ENCODE results near the gene ZNRF2.
A peak's percentile ranks its signal among the peaks of the same experiment; 100 is the strongest.

Gene ZNRF2

DNA sequence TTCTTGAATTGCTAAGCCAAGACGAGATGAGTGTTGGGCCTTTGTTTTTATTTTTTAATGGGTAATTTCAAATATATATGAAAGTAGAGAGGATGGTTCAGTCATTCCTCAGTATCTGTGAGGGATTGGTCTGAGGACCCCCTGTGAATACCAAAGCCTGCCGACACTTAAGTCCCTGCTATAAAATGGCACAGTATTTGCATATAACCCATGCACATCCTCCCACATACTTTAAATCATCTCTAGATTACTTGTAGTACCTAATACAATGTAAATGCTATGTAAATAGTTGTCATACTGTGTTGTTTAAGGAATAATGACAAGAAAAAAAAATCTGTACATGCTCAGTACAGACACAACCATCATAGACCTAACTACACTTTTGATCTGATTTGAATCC, 120.8 kb downstream of the ZNRF2 start:
- TF ChIP-seq, protein P1, sequence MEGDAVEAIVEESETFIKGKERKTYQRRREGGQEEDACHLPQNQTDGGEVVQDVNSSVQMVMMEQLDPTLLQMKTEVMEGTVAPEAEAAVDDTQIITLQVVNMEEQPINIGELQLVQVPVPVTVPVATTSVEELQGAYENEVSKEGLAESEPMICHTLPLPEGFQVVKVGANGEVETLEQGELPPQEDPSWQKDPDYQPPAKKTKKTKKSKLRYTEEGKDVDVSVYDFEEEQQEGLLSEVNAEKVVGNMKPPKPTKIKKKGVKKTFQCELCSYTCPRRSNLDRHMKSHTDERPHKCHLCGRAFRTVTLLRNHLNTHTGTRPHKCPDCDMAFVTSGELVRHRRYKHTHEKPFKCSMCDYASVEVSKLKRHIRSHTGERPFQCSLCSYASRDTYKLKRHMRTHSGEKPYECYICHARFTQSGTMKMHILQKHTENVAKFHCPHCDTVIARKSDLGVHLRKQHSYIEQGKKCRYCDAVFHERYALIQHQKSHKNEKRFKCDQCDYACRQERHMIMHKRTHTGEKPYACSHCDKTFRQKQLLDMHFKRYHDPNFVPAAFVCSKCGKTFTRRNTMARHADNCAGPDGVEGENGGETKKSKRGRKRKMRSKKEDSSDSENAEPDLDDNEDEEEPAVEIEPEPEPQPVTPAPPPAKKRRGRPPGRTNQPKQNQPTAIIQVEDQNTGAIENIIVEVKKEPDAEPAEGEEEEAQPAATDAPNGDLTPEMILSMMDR (conservative IDR thresholded peaks at IDR 0.05; ENCODE audit: low read depth, low read length), result no peak
- no peak for DNase-seq (ENCODE audit: low read depth)
- H3K4me3 ChIP-seq (ENCODE audit: low read length), result no peak overlapping the region

DNA sequence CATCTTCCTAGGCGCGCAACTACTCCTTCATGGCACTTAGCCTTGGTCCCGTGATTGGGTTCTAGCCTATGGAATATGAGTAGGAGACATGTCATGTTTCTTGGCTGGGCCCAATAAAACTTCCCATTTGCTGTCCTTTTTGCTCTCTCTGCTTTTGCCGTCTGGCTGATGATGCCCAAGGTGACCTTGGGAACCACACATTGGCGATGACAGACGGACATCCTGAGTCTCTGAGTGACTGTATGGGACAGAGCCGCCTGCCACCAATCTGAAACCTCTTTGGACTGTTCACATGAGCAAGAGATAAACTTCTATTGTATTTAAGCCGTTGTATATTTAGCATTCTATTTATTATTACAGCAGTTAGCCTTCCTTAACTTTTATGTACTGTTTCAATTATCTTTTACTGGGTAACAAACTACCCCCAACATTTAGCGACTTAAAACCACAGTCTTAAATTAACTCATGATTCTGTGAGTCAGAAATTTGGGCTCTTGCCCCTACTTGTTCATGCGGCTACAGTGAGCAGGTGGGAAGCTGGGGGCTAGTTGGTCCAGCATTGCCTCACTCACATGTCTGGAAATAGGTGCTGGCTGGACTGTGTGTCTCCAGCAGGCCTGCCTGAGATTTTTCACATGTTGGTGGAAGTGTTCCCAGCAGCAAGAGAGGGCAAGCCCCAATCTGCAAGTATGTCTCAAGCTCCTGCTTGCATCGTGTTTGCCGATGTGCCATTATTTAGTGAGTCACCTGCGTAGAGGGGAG, 122.4 kb downstream of the ZNRF2 start:
- H3K4me3 ChIP-seq (ENCODE audit: low read length), result no peak overlapping the region
- TF ChIP-seq, protein P1 (conservative IDR thresholded peaks at IDR 0.05; ENCODE audit: low read depth, low read length), result no peak
- DNase-seq (ENCODE audit: low read depth), result peak; percentile 24

- TF ChIP-seq, protein P1 (conservative IDR thresholded peaks at IDR 0.05; ENCODE audit: low read depth, low read length), result no peak
- no peak for DNase-seq (ENCODE audit: low read depth)
- H3K4me3 ChIP-seq (ENCODE audit: low read length), result no peak overlapping the region
These were observed 126.8 kb downstream of the ZNRF2 start for GRCh38 chr7:30411173-30411572.

DNA sequence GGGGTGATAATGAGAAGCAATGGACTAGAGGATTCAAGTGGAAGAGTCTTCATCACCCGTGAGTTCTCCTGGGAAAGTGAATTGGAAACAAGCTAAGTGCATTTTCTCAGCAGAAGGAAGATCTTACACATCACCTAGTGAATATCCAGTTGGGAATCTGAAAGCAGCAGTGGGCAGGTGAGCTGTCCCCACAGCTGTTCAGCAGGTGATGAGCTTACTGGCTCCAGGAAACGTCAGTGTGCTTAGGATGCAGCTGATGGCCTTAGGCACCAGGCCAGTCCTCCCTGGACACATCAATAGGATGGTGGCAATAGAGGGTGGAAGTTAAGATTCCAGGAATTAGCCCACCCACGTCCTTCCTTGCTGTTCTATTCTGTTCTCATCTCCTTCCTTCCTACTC, 127.5 kb downstream of the ZNRF2 start:
- no peak overlapping the region for H3K4me3 ChIP-seq (ENCODE audit: low read length)
- TF ChIP-seq, protein P1 (conservative IDR thresholded peaks at IDR 0.05; ENCODE audit: low read depth, low read length), result no peak
- DNase-seq (ENCODE audit: low read depth), result no peak

DNA sequence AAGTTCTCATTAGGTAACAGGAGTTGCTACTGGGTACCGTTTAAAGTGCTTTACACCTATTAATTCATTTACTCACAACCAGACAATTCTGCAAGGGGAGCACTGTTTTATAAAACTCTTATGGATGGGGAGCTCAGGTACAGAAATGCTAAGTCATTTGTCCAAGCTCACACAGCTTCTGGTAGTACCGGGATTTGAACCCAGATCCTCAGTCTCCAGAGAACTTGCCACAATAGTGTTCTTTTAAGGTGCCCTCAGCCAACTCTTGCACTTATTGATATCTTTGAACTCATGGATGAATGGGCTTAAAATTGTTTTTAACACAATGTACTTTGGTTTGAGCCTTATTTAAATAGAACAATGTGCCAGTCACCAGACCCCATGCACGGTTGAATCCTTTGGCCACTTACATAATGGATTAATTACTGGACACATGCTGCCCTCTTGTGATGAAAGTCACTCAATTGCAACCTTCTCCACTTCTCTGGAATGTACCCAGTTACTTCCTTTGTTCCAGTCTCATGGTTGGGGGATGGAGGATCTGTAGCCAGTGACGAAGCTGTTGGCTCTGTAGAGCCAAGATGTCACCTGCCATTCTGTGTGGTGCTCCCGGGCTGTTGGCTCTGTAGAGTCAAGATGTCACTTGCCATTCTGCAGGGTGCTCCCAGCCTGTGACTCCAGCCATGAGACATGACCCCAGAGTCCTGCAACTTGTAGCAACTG, 128.5 kb downstream of the ZNRF2 start:
- peak; percentile 76 for DNase-seq (ENCODE audit: low read depth)
- H3K4me3 ChIP-seq (ENCODE audit: low read length), result no peak overlapping the region
- TF ChIP-seq, protein P1 (conservative IDR thresholded peaks at IDR 0.05; ENCODE audit: low read depth, low read length), result peak; percentile 56

- DNase-seq (ENCODE audit: low read depth), result no peak
- H3K4me3 ChIP-seq (ENCODE audit: low read length), result no peak overlapping the region
- TF ChIP-seq, protein P1 (conservative IDR thresholded peaks at IDR 0.05; ENCODE audit: low read depth, low read length), result no peak
These were observed 129.5 kb downstream of the ZNRF2 start for GRCh38 chr7:30413864-30414263.

All from retinal pigment epithelial cell (primary cell).